ENCODE results near the gene HSF4.
"Not testable (repeated sequence)": the region's sequence is repeated elsewhere in the genome, so short reads cannot be mapped to it uniquely, and the experiment has no call there.

Gene HSF4, protein sequence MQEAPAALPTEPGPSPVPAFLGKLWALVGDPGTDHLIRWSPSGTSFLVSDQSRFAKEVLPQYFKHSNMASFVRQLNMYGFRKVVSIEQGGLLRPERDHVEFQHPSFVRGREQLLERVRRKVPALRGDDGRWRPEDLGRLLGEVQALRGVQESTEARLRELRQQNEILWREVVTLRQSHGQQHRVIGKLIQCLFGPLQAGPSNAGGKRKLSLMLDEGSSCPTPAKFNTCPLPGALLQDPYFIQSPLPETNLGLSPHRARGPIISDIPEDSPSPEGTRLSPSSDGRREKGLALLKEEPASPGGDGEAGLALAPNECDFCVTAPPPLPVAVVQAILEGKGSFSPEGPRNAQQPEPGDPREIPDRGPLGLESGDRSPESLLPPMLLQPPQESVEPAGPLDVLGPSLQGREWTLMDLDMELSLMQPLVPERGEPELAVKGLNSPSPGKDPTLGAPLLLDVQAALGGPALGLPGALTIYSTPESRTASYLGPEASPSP

DNA sequence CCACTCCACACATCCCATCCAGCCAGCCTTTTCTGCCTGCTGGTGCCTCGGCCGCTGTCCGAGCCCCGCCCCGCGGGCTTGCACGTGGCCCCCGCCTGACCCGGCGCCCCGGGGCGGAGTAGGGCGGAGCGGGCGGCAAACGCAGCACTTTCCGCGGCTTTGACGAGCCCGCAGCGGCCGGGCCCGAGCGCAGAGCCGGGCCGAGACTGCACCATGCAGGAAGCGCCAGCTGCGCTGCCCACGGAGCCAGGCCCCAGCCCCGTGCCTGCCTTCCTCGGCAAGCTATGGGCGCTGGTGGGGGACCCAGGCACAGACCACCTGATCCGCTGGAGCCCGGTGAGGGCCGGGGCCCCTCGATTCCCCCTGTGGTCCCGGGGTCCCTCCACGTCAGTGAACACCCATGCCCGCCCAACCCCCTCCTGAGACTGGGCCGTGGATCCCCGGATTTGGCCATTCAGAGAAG is at the start of gene HSF4:
Gene HSF4, plus strand, starts transcription at position 147 of the 463 bp plus-strand sequence. Its CDS starts 67 bp downstream, at position 214.
- DNase-seq: peak; percentile 30 to 34

DNA sequence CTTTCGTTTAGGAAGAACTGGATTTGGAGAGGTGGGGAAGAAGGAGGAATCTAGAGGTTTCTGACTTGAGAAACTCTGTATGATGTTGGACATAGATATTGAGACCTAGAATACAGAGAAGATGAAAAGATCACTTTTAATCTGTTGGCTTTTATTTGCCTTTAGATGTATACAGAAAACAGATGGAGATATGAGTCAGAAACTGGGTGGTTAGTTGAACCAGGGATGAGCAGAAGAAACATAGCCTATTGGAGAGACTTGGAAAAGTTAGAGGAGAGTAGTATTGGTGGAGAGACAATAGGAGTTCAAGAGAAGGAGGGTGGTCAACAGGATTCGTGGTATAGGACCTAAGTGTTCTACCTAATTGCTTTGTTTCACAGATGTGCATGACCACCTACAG is 49.8 kb upstream of the HSF4 start:
- no peak for DNase-seq

DNA sequence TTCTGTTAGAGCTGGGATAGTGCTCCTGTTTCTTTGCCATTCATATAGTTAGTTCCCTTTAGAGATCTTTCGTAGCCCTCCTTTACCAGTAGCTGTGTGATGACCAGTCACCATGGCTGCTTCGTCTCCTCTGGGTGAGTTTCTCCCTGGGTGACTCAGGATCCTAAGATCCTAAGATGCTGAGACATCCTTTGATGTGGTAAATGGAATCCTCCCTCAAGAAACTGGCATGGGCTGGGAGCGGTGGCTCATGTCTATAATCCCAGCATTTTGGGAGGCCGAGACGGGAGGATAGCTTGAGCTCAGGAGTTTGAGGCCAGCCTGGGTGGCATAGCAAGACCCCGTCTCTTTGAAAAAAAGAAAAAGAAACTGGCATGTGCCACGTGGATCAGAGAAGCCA is 48.9 kb upstream of the HSF4 start:
- DNase-seq: no peak

GRCh38 chr16:67116388-67117311 is 47.9 kb upstream of the HSF4 start:
- no peak for DNase-seq

DNA sequence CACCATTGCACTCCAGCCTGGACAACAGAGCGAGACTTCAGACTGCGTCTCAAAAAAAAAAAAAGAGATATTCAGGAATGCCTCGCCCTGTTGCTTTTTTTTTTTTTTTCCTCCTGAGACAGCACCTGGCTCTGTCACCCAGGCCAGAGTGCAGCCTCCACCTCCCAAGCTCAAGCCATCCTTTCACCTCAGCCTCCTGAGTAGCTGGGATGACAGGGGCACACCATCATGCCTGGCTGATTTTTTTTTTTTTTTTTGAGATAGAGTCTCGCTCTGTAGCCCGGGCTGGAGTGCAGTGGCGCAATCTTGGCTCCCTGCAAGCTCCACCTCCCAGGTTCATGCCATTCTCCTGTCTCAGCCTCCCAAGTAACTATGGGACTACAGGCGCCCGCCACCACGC is 46.8 kb upstream of the HSF4 start:
- DNase-seq: no peak

DNA sequence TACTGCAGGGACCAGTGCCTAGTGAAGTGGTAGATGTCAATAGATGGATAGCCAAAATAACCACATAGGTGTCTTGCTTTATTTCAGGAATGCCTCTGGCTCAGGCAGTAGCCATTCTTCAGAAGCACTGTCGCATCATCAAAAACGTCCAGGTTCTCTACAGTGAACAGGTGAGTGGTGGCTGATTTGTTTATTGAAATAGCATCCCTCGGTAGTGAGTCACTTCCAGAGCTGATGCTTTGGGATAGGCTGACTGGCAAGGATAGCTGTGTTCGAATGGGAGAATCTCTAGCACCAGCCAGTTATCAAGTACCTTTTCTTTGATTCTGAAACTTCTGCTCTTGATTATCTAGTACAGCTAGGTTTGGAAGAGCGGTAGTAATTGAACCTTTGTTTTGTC is 44.5 kb upstream of the HSF4 start:
- no peak for DNase-seq

DNA sequence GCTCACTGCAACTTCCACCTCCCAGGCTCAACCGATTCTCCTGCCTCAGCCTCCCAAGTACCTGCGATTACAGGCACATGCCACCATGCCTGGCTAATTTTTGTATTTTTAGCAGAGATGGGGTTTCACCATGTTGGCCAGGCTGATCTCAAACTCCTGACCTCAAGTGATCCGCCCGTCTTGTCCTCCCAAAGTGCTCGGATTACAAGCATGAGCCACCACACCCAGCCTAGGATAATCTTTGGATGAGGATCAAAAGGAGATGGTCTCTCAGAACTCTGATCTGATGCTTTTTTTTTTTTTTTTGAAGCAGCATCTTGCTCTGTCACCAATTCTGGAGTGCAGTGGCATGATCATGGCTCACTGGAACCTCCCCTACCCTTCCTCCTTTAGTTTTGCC is 41.7 kb upstream of the HSF4 start:
- DNase-seq: not testable (repeated sequence)

DNA sequence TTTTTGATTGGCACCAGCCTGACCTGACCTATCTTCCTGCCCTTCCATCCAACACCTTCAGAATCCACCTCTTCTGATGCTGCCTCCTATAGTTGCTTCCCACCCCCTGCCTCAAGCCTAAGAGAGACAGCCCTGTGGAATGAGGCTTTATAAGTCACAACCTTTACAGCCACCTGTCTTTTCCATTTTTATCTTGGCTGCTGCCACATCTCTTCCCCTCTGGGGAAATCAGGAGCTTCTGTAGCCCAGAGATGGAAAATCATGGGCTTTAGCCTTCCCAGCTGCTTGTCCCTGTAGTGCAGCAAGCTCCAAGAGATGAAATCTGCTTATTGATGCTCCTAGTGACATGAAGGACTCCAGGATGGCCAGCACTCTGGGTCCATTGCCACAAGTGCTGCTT is 36.1 kb upstream of the HSF4 start:
- no peak for DNase-seq

DNA sequence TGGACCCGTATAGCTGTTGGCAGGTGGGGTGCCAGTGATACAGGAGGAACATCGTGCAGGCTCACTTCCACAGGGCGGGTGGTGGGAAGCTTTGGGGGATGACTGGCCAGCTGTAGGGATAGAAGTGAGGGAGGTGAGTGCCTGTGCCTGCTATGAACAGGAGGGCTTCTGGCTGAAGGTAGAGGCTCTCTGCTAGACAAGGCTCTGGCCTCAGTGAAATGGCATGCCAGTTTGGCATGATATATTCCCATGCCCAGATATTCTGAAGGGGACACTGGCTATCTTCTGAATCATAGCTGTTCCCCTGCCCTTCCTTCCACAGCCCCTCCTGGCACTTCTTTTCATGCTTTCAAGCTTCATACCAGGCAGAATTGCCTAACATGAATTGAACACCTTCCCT is 35.7 kb upstream of the HSF4 start:
- DNase-seq: no peak

GRCh38 chr16:67129422-67129821 is 35.1 kb upstream of the HSF4 start:
- DNase-seq: no peak

DNA sequence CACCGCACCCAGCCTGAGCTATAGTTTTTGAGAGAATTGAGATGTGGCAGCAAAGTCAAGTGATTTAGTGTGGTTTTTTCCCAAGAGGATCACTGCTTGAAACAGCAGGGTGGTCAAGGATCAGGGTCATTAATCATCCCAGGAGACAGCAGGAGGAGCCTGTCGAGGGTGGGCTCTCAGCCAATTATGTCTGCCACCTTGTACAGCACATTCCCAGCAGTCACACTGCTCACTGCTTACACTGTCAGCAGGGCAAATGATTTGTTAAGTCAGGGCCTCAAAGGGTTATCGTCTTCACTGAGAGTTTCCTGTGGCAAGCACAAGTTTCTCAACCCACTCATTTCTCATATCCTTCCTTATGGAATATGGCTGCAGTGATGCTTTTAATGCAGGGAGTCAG is 26.9 kb upstream of the HSF4 start:
- no peak for DNase-seq

GRCh38 chr16:67141391-67141790 is 23.2 kb upstream of the HSF4 start:
- DNase-seq: no peak

DNA sequence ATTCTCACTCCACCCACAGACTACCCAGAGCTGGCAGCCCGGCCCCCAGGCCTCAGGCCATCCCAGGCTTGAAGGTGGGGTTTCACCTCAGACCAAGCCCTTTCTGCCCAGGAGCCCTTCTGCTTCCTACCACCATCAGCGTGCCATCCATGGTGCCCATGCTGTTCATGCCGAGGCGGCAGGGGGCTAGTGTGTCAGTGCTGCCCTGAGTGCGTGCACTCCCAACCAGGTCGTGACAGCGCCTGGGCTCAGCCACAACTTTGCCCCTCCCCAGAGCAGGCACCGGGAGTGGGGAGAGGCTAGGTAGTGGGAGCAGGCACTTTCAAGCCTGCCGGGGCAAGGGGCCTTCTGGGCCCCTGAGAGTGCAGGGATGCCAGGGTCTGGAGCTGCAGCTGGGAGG is 22.2 kb upstream of the HSF4 start:
- no peak for DNase-seq

- DNase-seq: no peak
These were observed 19.6 kb upstream of the HSF4 start for GRCh38 chr16:67144943-67145342.

GRCh38 chr16:67145746-67146145 is 18.8 kb upstream of the HSF4 start:
- no peak for DNase-seq

DNA sequence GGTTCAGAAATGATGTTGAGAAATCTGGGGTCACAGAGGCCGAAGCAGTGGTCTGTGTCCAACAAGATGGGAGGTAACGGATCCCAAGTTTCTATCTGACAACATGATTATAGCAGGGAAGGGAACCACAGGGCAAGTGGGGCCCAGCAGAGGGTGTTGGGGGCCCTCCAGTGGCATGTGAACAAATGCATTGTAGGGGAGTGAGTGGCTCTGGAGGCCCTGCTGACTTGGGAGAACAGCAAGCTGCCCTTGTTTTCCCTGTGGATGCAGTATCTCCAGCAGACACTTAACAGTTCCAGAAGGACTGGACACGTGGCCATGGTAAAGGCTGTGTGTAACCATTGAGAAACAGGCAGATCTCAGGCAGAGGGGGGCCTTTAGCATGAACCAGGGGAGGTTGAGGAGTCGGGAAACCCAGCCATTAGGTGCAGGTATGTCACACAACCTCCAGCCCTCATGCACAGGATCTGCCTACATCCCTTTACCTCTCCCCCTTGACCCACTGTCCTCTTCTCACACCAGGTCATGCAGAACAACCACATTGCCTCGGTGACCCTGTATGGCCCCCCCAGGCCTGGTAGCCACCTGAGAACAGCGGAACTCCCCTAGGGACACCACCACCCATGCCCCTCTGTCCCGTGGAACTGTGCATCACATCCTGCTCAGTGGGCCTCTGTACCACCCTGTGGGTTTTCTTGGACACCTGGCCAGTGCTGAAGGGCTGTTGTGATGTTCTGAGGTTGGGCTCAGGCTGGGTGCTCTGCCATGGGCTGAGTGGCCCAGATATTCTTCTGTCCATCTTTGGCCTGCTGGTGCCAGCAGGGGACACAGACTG is 17.8 kb upstream of the HSF4 start:
- no peak for DNase-seq

- DNase-seq: no peak
These were observed 17.0 kb upstream of the HSF4 start for GRCh38 chr16:67147437-67148140.

DNA sequence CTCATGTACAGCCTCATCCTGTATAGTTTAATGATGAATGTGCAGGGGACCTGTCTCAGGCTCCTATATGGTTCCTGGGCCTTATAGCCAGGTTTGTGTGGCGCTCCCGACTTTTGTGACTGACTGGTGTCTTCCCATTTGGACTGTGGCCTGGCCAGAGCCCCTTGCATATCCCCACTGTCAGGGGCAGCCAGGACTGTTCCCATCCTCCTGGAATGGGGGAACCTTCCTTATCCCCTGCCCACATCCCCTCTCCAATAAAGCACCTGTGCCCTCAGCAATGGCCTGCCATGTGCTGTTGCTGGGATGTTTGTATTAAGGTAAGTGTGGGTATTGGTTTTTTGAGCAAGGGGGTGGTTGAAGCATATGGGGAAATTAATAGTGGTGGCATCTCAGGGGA is 16.3 kb upstream of the HSF4 start:
- DNase-seq: no peak

GRCh38 chr16:67148656-67149275 is 15.8 kb upstream of the HSF4 start:
- no peak for DNase-seq

- no peak for DNase-seq
These were observed 15.1 kb upstream of the HSF4 start for GRCh38 chr16:67149276-67150046.
